Activated CD4-positive, alpha-beta T cell treated with anti-CD3 and anti-CD28 coated beads, Interleukin-2, amount 10 ng/mL, durations not matched to agents 7 days and 5 days (primary cell): ENCODE measurements around the gene CERS6. TPM values are rescaled to one million over a fixed set of nuclear protein-coding genes. Genes with fewer than 3 reads are reported as not detected.

Experiments used
- CTCF ChIA-PET: fragments of 350-600 bp; sonication (Branson Sonifier 250); formaldehyde crosslinking; loops from one replicate; lab custom pipeline; 2021; ENCODE audit warnings: antibody characterized with exemption; lab: Charles Lee
- POLR2A ChIA-PET: fragments of 350-600 bp; sonication (Branson Sonifier 250); formaldehyde crosslinking; loops from one replicate; lab custom pipeline; 2021; ENCODE audit warnings: antibody characterized with exemption; lab: Charles Lee
- DNase-seq: peaks from one replicate; pipeline ENCODE4 v3.0.0-alpha.2; 2020
- H3K27ac Mint-ChIP-seq: one replicate; pipeline ENCODE4 v1.8.0; 2021; ENCODE audit warnings: mild to moderate bottlenecking, moderate library complexity, mixed read lengths
- H3K27me3 Mint-ChIP-seq: one replicate; pipeline ENCODE4 v1.8.0; 2021; ENCODE audit warnings: mixed read lengths
- H3K36me3 Mint-ChIP-seq: one replicate; pipeline ENCODE4 v1.8.0; 2021; ENCODE audit warnings: low read depth, mixed read lengths
- H3K4me1 Mint-ChIP-seq: one replicate; pipeline ENCODE4 v1.8.0; 2021; ENCODE audit warnings: mixed read lengths
- H3K4me3 Mint-ChIP-seq: one replicate; pipeline ENCODE4 v1.8.0; 2021; ENCODE audit warnings: mild to moderate bottlenecking, moderate library complexity, mixed read lengths
- H3K9me3 Mint-ChIP-seq: one replicate; pipeline ENCODE4 v1.8.0; 2021; ENCODE audit warnings: mixed read lengths
- total RNA-seq, 2 experiments: library from RNA; stranded (reverse); gene quantifications; one replicate each; pipeline ENCODE4 v1.2.3, GENCODE V29; 2021

The CERS6 gene
- total RNA-seq, 2 experiments from 2014 or later, result 12.1 to 14.9 TPM

- ChIA-PET CTCF (no interaction called here), POLR2A (no interaction called here)
- Mint-ChIP-seq H3K4me1 (no peaks in the 10 kb centered on the region), H3K36me3 (no peaks in the 10 kb centered on the region), H3K27ac (no peak overlapping the region), H3K27me3 (peaks cover 7% of the 10 kb centered on the region), H3K4me3 (no peak overlapping the region), H3K9me3 (peaks cover 2% of the 10 kb centered on the region)
- no peak for DNase-seq
Observed at GRCh38 chr2:168794968-168795367, 338.9 kb downstream of the CERS6 start.

GRCh38 chr2:168796090-168796577 lies 340.1 kb downstream of the CERS6 start:
- CTCF ChIA-PET, result no interaction called here
- Mint-ChIP-seq H3K27ac (no peak overlapping the region), H3K36me3 (no peaks in the 10 kb centered on the region), H3K4me3 (no peak overlapping the region), H3K4me1 (peaks cover 2% of the 10 kb centered on the region), H3K27me3 (peaks cover 7% of the 10 kb centered on the region), H3K9me3 (peaks cover 2% of the 10 kb centered on the region)
- no peak for DNase-seq
- POLR2A ChIA-PET, result no interaction called here

GRCh38 chr2:168796583-168797285 lies 340.7 kb downstream of the CERS6 start:
- no peak overlapping the region for H3K4me3 Mint-ChIP-seq
- ChIA-PET POLR2A (no interaction called here), CTCF (no interaction called here)
- DNase-seq, result no peak
- H3K4me1 Mint-ChIP-seq, result peaks cover 5% of the 10 kb centered on the region
- peaks cover 2% of the 10 kb centered on the region for H3K9me3 Mint-ChIP-seq
- peaks cover 7% of the 10 kb centered on the region for H3K27me3 Mint-ChIP-seq
- no peak overlapping the region for H3K27ac Mint-ChIP-seq
- no peaks in the 10 kb centered on the region for H3K36me3 Mint-ChIP-seq

DNA sequence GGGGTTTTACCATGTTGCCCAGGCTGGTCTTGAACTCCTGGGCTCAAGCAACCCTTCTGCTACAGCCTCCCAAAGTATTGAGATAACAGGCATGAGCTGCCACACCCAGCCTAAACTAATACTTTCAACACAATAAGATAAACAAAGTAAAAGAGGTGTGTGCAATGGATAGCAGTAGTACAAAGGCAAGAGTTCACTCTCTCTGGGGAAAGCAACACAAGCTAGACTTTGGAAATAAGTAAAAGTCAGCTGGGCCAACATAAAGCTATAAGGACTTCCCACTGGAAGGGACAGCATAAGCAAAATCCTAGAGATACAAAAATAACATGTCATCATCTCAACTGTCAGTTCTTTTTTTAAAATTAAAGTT lies 341.2 kb downstream of the CERS6 start:
- H3K4me3 Mint-ChIP-seq, result no peak overlapping the region

GRCh38 chr2:168798076-168798887 lies 342.2 kb downstream of the CERS6 start:
- Mint-ChIP-seq H3K4me1 (peaks cover 20% of the 10 kb centered on the region), H3K4me3 (no peak overlapping the region), H3K9me3 (peaks cover 2% of the 10 kb centered on the region), H3K27ac (no peak overlapping the region), H3K36me3 (no peaks in the 10 kb centered on the region), H3K27me3 (peaks cover 7% of the 10 kb centered on the region)
- CTCF ChIA-PET, result no interaction called here
- no peak for DNase-seq
- POLR2A ChIA-PET, result no interaction called here

More for the DNA sequence above, 341.2 kb downstream of the CERS6 start:
- H3K27me3 Mint-ChIP-seq, result peaks cover 7% of the 10 kb centered on the region
- no peak for DNase-seq
- H3K27ac Mint-ChIP-seq, result no peak overlapping the region
- CTCF ChIA-PET, result no interaction called here
- POLR2A ChIA-PET, result no interaction called here
- H3K36me3 Mint-ChIP-seq, result no peaks in the 10 kb centered on the region
- H3K9me3 Mint-ChIP-seq, result peaks cover 2% of the 10 kb centered on the region
- H3K4me1 Mint-ChIP-seq, result peaks cover 10% of the 10 kb centered on the region

DNA sequence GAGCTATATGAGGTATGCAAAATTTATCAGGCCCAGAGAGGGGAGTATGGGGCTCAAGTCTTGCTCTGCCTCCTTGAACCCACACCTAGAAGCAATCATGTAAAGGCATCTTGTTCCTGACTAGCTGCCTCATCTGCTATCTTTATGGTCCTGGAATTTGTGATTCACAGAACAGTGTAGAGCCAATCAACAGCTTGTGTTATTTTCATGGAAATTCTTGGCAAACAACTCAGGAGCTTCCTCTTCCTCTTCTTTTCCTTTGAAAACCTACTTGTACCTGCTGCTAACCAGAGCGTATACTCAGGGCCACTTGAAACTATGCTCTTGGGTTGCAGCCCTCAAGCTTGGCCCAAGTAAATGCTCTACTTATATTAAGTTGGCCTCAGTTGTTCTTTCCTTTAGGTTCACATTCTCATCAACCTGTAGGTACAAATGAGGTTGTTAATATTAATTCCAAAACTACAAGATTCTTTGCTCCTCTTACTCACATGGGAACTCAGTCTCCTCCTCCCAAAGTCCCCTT lies 342.9 kb downstream of the CERS6 start:
- H3K4me3 Mint-ChIP-seq, result no peak overlapping the region
- POLR2A ChIA-PET, result no interaction called here
- peaks cover 2% of the 10 kb centered on the region for H3K9me3 Mint-ChIP-seq
- peaks cover 5% of the 10 kb centered on the region for H3K27me3 Mint-ChIP-seq
- peaks cover 24% of the 10 kb centered on the region for H3K4me1 Mint-ChIP-seq
- CTCF ChIA-PET, result no interaction called here
- no peak overlapping the region for H3K27ac Mint-ChIP-seq
- no peak for DNase-seq
- no peaks in the 10 kb centered on the region for H3K36me3 Mint-ChIP-seq

DNA sequence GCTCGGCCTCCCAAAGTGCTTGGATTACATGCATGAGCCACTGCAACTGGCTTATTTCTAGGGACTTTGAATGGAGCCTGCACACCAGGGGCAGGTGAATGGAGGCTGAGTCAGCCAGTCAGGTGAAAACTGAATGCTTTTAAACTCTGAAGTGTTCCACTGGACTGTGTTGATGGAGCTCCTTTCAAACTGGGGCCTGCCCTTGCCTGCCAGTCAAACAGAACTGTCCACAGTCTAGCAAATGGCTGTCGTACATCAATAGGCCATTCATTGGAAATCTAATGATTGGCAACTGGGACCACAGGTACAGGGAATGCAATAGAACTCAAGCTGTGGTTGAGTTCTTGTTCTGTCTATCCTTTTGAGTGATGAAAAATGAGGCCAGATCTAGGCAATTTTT lies 345.4 kb downstream of the CERS6 start:
- H3K4me3 Mint-ChIP-seq, result no peak overlapping the region
- no peak overlapping the region for H3K27ac Mint-ChIP-seq
- peaks cover 24% of the 10 kb centered on the region for H3K4me1 Mint-ChIP-seq
- DNase-seq, result no peak
- ChIA-PET CTCF (interaction anchor here (0.6 kb wide), 1 partner anchor 15 kb away, joined by 3 read pairs; no protein-coding TSS in a partner anchor), POLR2A (no interaction called here)
- no peaks in the 10 kb centered on the region for H3K36me3 Mint-ChIP-seq
- H3K27me3 Mint-ChIP-seq, result no peaks in the 10 kb centered on the region
- H3K9me3 Mint-ChIP-seq, result no peaks in the 10 kb centered on the region

GRCh38 chr2:168801961-168802858 lies 346.1 kb downstream of the CERS6 start, which contains the start of gene NOSTRIN:
Gene NOSTRIN (plus strand): TSS chr2:168802637. CDS start chr2:168802647, 10 bp downstream.
- ChIA-PET CTCF (no interaction called here), POLR2A (no interaction called here)
- peaks cover 24% of the 10 kb centered on the region for H3K4me1 Mint-ChIP-seq
- no peaks in the 10 kb centered on the region for H3K36me3 Mint-ChIP-seq
- DNase-seq, result no peak
- no peaks in the 10 kb centered on the region for H3K27me3 Mint-ChIP-seq
- H3K9me3 Mint-ChIP-seq, result no peaks in the 10 kb centered on the region
- no peak within 1 kb of the TSS for H3K27ac Mint-ChIP-seq
- H3K4me3 Mint-ChIP-seq, result no peak within 1 kb of the TSS

- Mint-ChIP-seq H3K4me1 (peaks cover 24% of the 10 kb centered on the region), H3K4me3 (no peak overlapping the region), H3K9me3 (no peaks in the 10 kb centered on the region), H3K36me3 (no peaks in the 10 kb centered on the region), H3K27ac (no peak overlapping the region), H3K27me3 (no peaks in the 10 kb centered on the region)
- POLR2A ChIA-PET, result no interaction called here
- DNase-seq, result no peak
- CTCF ChIA-PET, result interaction anchor here (1.2 kb wide), 1 partner anchor 33 kb away, joined by 3 read pairs; no protein-coding TSS in a partner anchor
Observed at GRCh38 chr2:168802859-168803725, 347.0 kb downstream of the CERS6 start.

DNA sequence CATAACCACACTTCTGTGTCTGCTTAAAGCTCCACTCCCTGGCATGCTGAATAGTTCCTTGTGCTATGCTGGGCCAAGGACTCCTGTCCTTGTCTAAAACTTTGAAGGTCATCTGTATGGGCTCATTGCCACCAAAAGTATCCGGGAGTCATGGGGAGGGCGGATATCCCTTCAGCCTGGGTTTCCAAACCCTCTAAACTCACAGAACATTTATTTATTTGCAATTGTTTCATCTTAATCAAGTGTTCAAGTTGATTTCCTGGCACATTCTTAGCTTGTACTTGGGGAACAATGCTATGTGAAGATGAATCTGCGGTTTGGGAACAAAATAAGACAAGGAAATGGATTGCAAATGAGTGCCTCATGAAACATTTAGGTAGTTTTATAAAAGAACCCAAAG lies 348.1 kb downstream of the CERS6 start:
- POLR2A ChIA-PET, result no interaction called here
- H3K4me3 Mint-ChIP-seq, result no peak overlapping the region
- no peak for DNase-seq
- no peaks in the 10 kb centered on the region for H3K36me3 Mint-ChIP-seq
- H3K4me1 Mint-ChIP-seq, result peaks cover 24% of the 10 kb centered on the region
- CTCF ChIA-PET, result interaction anchor here (1.2 kb wide), 1 partner anchor 32 kb away, joined by 3 read pairs; no protein-coding TSS in a partner anchor
- no peaks in the 10 kb centered on the region for H3K9me3 Mint-ChIP-seq
- no peaks in the 10 kb centered on the region for H3K27me3 Mint-ChIP-seq
- H3K27ac Mint-ChIP-seq, result no peak overlapping the region

GRCh38 chr2:168805615-168806014 lies 349.5 kb downstream of the CERS6 start:
- H3K36me3 Mint-ChIP-seq, result no peaks in the 10 kb centered on the region
- no peak overlapping the region for H3K4me3 Mint-ChIP-seq
- H3K4me1 Mint-ChIP-seq, result peaks cover 22% of the 10 kb centered on the region
- no peak overlapping the region for H3K27ac Mint-ChIP-seq
- CTCF ChIA-PET, result interaction anchor here (0.6 kb wide), 1 partner anchor 40 kb away, joined by 4 read pairs; no protein-coding TSS in a partner anchor
- no peaks in the 10 kb centered on the region for H3K27me3 Mint-ChIP-seq
- POLR2A ChIA-PET, result no interaction called here
- no peaks in the 10 kb centered on the region for H3K9me3 Mint-ChIP-seq
- DNase-seq, result no peak
